Stimulated activated CD4-positive, alpha-beta T cell treated with anti-CD3 and anti-CD28 coated beads, Interleukin-1b, Interleukin-23, amount 100 ng/mL, for 1 hour (primary cell): ENCODE data around the gene EIF4G1.
"Not testable (repeated sequence)": the region's sequence is repeated elsewhere in the genome, so short reads cannot be mapped to it uniquely, and the experiment has no call there.

Source experiments
- DNase-seq, 2 donors: peaks; one replicate each; pipeline ENCODE4 v3.0.0-alpha.2; 2020; ENCODE audit warnings: low read depth in 2 of 2

EIF4G1 gene

DNA sequence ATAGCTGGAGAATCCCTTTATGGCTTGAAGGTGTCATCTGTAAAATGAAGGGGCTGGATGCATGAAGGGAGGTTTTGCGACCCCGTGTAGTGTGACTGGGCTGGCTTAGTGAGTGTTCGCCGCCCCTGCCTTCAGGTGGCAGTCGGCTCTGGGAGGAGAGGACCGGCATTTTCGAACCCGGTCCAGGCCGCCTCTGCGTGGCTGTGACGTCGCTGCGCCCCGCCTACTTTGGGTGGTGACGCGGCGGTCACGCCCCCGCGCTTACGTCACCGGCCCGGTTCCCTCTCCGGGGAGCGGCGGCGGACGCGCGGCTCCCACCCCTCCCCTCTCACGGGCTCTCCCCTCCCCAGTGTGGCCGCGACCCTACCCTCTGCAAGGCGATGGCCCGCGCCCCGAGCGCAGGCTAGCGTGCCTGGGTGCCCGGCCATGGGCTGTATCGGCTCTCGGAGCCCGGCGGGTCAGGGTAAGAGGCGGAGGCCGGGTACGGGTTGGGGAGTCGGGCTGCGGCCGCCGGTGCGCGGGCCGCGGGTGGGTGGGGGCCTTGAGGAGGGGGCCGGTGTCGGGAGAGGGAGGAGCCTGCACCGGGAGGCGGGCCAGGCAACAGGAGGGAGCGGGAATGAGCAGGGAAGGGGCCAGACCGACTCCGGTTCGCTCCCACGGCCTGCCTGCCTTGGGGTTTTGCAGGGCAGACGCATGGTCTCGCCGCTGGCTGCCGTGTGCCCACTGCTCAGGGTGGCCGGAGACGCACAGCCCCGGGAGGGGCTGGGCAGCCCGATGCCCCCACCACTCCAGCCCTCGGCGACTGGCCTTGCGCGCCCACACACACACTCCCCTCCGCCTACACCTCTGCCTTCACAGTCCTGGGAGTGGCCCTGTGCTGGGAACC is 21.5 kb downstream of the EIF4G1 start:
- peak; percentile 62 to 84 for DNase-seq

DNA sequence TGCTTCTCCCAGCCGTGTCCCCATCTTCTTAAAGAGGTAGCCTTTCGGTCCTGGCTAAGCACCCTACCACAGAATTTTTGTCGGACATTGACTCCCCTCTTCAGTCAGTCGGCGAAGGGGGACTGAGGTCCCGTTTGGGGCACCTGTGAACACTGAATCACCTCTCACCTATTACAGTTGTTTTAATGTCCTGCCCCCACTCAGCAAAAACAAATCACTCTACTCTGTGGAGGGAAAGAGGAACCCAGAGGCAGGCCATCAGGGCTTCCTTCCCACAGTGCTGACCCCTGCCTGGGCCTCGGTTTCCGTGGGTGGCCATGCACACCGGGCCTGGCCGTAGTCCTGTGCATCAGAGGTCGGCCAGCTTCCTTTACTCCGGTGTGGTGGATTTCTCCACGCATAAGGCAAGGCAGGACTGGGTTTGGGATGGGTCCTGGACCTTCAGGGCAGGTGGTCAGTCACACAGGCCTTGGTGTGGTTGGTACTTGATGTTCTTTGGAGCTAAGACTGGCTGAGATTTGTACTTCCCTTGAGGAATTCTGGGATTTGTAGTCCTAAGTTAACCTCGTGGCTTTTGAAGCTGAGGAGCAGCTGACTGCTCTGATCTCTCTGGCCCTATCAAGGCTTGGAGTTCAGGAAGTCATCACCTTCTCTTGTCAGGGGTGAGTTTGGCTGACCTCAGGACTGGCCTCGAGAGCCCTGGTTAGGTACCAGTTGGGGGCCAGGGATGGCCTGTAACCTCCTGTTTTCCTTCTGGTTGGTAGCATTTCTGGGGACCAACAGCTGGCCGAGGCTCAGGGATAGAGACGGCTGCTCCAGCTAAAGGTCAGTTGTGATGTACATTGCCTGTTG is 22.4 kb downstream of the EIF4G1 start:
- no peak for DNase-seq

DNA sequence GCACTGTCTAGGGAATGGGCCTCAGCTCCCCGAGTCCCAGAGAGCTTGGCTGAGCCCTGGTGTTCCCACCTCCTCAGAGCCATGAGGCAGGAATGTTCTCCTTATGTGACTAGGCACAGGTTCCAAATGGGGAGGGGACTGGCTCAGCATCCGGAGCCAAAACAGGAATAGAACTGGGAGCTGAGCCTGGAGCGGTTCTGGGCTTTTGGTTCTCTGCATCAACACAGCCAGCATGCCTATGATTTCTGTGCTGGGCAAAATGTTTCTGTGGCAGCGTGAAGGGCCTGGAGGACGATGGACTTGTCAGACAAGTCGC is 23.0 kb downstream of the EIF4G1 start, which contains the start of gene FAM131A:
FAM131A (plus strand) TSS at position 202 of the 316 bp plus-strand sequence; CDS start at position 233, 31 bp downstream.
- no peak for DNase-seq

DNA sequence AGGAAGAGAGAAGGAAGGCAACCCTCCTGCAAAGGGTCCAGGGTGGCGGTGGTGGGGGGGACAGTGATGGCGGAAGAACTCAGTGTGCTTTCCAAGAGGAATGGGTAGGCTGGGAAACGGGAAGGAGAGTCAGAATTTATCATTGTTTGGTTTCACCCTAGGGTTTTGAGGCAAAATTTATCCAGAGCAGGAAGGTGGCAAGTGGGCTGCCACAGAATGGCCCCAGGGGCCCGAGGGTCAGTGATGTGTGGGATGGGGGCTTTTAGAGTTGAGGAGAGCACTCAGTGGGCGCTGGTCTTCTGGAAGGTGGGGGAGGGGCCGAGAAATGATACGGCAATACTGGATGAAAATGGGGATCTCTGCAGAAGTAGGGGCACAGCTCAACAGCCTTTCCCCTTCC is 23.6 kb downstream of the EIF4G1 start:
- no peak for DNase-seq

DNA sequence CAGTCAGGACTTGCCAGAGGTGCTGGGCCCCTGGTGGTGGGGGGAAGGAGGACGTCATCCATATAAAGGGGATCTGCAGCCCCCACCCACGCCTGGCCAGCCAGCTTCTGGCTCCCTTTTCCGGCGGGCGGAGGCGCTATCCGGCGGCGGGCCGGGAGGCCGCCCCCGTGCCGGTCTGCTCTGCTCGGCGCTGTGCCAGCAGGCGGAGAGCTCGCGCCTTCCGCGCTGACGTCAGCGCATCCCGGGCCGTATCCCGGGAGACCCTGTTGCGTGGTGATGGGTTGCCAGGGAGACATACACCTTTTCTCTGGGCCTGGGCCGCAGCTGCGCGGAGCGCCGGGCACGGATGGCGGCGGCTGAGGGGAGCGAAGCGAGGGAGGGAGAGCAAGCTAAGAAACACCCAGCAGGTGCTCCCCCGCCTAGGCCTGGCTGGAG is 24.1 kb downstream of the EIF4G1 start:
- no peak for DNase-seq

DNA sequence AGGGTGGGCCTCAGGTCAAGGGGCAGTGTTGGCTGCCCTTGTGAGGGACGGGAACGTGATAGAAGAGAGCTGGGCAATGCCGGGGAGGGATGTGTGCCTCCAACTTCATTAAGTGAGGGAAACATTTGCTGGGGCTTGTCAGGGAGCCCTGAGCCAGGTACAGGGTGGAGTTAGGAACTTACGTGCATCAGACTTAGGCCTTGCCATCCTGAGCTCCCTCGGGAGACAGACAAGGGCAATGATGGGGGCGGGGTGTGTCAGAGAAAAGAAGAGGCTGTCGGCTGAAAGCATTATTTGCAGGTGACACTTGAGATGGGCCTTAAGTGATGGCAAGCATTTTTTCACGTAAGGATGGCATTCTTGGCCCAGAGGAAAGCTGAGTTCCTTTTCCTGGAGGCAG is 24.6 kb downstream of the EIF4G1 start:
- DNase-seq = no peak

DNA sequence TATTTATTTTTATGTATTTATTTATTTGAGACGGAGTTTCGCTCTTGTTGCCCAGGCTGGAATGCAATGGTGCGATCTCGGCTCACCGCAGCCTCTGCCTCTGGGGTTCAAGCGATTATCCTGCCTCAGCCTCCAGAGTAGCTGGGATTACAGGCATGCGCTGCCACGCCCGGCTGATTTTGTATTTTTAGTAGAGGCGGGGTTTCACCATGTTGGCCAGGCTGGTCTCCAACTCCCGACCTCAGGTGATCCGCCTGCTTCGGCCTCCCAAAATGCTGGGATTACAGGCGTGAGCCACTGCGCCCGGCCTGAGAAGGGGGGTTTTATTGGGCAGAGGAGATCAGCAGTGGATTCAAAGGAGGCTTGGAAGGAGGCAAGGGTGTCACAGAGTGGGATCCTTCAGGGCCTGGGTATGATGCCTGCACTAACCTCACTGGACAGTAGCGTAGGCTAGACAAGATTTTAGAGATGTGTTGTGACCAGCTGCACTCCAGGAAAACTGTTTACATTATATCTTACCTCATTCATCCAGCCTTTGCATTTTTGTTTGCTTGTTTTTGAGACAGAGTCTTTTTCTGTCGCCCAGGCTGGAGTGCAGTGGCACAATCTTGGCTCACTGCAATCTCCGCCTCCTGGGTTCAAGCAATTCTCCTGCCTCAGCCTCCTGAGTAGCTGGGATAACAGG is 25.2 kb downstream of the EIF4G1 start:
- not testable (repeated sequence) for DNase-seq

DNA sequence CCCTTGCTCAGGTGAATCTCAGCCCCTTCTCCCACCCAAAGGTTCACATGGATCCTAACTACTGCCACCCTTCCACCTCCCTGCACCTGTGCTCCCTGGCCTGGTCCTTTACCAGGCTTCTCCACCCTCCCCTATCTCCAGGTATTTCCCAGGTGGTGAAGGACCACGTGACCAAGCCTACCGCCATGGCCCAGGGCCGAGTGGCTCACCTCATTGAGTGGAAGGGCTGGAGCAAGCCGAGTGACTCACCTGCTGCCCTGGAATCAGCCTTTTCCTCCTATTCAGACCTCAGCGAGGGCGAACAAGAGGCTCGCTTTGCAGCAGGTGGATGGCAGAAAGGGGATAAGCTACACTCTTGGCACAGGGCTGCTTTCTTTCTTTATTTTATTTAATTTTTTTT is 27.5 kb downstream of the EIF4G1 start:
- DNase-seq = no peak

DNA sequence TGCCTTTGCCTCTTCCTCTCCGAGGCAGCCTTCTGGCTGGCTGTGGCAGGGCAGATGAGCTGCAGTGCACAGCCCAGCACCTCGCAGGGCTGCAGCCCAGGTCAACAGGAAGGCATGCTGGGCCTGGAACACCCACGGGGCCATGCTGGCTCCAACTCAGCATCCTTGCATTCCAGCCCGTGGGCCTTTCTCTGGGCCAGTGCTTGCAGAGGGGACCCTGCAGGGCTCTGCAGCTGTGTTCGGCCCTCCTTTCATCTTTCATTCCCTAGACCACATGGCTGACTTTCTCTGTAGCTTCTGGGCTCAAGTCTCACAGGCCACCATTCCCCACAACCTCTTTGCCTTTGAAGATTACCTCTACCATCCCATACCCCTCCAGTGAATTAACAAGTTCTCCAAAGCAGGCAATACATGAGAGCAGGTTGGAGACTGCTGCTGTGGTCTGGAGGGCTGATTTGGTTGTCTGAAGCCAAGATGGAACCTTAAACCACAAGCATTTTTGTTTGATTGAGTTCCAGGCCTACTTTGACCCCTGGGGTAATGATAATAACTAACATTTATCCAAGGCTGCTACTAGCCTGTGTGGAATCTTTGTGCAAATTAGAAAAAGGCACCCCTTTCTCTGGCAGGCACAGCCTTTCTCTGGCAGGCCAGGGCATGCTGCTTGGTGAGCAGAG is 28.9 kb downstream of the EIF4G1 start:
- no peak for DNase-seq

DNA sequence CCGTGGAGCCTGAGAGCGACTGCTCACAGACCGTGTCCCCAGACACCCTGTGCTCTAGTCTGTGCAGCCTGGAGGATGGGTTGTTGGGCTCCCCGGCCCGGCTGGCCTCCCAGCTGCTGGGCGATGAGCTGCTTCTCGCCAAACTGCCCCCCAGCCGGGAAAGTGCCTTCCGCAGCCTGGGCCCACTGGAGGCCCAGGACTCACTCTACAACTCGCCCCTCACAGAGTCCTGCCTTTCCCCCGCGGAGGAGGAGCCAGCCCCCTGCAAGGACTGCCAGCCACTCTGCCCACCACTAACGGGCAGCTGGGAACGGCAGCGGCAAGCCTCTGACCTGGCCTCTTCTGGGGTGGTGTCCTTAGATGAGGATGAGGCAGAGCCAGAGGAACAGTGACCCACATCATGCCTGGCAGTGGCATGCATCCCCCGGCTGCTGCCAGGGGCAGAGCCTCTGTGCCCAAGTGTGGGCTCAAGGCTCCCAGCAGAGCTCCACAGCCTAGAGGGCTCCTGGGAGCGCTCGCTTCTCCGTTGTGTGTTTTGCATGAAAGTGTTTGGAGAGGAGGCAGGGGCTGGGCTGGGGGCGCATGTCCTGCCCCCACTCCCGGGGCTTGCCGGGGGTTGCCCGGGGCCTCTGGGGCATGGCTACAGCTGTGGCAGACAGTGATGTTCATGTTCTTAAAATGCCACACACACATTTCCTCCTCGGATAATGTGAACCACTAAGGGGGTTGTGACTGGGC is 30.3 kb downstream of the EIF4G1 start:
- no peak for DNase-seq

DNA sequence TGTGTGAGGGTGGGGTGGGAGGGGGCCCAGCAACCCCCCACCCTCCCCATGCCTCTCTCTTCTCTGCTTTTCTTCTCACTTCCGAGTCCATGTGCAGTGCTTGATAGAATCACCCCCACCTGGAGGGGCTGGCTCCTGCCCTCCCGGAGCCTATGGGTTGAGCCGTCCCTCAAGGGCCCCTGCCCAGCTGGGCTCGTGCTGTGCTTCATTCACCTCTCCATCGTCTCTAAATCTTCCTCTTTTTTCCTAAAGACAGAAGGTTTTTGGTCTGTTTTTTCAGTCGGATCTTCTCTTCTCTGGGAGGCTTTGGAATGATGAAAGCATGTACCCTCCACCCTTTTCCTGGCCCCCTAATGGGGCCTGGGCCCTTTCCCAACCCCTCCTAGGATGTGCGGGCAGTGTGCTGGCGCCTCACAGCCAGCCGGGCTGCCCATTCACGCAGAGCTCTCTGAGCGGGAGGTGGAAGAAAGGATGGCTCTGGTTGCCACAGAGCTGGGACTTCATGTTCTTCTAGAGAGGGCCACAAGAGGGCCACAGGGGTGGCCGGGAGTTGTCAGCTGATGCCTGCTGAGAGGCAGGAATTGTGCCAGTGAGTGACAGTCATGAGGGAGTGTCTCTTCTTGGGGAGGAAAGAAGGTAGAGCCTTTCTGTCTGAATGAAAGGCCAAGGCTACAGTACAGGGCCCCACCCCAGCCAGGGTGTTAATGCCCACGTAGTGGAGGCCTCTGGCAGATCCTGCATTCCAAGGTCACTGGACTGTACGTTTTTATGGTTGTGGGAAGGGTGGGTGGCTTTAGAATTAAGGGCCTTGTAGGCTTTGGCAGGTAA is 31.1 kb downstream of the EIF4G1 start:
- no peak for DNase-seq

DNA sequence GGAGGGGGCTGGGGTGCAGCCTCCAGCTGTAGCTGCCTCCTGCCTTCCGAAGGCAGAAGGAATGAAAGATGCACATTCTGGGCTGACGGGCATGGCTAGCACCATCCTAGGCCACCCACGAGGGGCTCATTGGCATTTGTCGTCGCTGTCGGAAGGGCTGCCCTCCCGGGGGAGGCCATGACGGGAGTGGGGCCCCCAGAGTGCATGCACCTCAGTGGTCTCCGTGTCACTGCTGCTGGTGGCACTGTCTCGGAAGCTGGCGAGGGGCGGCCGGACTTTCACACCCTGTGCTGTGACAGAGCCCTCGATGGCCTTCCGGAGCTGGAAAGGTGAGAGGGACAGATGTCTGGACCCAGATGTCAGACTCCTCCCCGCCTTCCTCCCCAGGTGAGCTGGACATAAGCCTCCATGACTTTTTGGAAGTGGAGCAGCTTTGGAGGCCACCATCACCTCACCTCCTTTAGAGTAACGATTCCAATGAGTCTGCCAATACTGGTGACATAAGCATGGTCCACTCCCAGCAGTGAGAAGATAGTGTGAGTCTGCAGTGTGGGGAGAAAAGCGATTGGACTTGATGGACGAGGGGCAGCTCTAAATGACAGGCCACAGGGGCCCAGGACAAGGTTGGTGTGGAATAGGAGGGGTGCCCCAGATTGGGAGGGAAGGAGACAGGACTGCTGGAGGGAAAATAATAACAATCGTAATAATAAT is 32.2 kb downstream of the EIF4G1 start:
- no peak for DNase-seq

DNA sequence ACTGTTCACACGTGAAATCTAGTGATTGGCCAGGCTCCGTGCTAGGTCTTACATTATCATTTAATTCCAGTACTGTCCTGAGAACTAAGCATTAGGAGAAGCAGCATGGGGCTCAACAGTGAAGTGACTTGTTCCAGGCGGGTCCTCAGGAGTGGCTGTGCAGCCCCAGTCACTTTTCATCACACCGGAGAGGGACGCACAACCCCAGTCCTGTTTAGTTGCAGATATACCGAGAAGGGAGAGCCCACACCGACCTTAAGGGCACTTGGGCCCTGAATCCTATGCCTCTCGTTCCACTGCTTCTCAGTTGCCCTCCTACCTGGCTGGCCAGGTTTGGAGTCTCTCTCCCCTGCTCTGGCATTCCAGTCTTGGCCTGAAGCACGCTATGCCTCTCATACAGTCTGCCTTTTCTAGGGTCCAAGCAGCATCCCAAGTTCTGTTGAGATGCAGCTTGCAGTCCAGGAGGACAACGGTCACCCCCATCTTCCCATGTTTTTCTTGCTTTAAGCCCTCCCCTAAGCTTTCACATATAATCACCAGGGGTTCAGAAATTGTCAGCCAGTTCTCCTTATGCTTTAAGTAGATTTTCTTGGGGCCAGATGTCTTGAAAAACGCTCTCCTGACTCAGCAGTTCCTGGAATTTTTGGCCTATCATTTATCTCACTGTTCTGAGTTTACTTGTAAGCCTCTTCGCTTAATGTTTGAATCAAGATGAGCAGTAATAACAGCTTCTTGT is 33.1 kb downstream of the EIF4G1 start:
- DNase-seq = no peak

DNA sequence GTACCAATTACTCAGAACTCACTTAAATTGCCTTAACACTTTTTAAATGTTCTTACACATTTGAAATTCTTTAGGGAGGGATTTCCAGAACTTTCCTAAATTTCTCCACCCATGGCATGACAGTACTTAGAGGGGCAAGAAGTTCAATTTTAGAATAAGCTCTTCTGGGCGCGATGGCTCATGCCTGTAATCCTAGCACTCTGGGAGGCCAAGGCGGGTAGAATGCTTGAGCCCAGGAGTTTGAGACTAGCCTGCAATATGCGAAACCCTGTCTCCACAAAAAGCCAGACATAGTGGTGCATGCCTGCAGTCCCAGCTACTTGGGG is 33.6 kb downstream of the EIF4G1 start:
- DNase-seq = no peak

DNA sequence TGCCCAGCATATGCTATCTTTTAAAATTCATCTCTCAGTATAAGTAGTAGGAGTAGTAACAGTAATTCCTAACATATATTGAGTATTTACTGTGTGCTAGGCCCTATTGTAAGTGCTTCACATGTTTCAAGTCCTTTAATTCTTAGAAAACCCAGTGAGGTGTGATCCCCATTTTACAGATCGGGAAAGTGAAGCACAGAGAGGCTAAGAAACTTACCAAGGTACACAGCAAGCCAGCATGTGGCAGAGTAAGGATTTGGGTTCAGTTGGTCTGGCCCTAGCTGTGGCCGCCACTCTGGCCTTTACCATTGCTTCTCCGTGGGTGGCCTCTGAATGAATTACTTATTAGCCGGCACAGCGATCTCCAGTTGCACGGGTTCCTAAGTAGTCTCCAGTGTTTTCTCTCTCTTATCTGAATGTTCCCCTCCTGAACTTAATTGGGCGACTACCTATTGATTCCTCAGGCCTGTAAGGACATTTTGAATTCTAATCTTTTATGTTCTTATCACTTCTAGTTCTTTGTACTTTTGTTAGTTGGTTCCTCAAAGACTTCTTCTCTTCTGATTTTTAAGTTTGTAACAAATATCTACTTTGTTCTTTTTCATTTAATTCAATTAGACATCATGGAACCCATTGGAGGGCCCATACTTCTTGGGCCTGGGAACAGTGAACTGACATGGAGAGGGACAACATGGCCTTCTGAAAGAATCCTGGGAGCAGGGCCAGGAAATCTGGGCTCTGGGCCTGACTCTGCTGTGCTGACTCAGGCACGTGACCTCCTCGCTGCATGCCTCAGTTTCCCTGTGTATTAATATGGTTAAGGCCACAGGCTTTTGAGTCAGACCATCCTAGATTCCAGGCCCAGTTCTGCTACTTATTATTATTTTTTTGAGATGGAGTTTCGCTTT is 35.4 kb downstream of the EIF4G1 start:
- no peak for DNase-seq

DNA sequence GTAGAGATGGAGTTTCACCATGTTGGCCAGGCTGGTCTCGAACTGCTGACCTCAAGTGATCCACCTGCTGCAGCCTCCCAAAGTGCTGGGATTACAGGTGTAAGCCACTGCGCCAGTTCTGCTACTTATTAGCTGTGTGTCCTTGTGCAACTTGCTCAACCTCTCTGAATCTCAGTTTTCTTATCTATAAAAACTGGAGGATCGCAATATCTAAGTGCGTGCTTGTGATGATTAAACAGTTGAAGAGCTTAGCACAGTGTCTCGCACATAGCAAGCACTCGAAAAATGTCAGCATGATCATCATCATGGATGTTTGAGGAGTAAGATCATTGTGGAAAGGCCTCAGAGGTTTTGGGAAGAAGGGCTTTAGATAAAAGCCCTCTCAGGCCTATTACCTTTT is 36.2 kb downstream of the EIF4G1 start:
- DNase-seq = no peak

DNA sequence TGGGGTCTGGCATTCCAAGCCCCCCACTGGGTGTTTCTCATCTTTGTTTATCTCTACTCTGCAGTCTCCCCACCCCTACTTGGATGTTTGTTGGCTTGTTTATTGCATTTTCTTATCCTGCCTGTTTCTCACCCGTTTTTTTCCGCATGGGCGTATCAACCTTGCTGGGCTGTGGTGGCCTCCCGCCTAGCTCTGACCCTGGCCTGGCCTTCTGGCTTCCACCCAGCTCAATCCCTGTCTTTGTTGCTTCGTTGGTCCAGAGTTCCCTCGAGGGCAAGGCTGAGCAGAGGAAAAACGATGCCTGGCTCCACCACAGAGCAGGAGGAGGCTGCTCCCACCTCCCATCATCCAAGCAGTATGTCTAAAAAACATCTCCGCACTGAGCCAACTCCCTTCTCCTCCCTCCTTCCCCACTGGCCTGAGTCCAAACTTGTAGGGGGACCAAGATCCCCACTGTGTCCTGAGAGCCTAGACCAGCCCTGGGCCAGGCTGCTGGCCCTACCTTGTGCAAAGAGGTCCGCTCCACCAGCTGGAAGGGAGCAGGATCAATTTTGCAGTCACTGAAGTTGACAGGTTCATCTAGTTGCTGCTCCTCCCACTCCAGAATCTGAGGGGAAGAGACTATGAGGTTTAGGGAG is 37.2 kb downstream of the EIF4G1 start:
- no peak for DNase-seq
